Activated CD4-positive, alpha-beta T cell treated with anti-CD3 and anti-CD28 coated beads, Interleukin-2, amount 50 U/mL, for 1 hour (primary cell): Measurements from ENCODE around the gene COL18A1.
"Not testable (repeated sequence)": the region's sequence is repeated elsewhere in the genome, so short reads cannot be mapped to it uniquely, and the experiment has no call there.

Source experiments
- DNase-seq: peaks from one replicate; pipeline ENCODE4 v3.0.0-alpha.2; 2020

The COL18A1 gene

DNA sequence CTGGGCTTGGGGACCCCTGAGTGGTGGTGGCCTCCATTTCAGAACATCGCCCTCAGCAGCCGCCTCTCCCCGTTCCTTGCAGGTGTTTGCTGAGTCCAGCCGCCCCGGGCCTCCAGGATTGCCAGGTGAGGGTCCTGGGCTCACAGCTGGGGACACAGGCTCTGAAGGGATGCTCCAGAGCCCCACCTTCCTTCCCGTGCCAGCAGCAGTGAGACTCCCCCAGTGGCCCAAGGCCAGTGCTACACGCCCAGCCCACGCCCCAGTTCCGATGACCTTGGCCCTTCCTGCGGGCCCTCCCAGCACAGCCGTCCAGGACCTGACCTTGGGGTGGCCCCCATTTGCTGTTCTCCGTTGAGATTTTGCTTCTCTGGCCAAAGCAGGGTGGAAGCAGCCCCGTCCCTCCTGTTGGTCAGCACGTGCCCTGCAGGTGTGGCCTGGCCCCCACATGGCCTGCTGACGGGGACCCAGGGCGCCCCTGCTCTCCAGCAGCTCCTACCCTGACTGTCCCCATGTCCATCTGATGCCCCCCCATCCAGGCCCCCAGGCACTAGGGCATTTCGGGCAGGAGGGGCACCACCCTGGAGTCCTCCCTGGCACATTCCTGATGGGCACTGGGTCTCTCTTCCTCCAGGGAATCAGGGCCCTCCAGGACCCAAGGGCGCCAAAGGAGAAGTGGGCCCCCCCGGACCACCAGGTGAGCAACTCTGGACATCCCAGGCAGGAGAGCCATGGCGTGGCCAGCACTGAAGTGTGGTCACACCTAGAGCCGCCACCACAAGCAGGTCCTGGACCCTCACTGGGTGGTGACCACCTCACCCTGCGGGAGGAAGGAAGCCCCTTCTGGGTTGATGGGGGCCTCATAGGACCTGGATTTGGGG, 92.2 kb downstream of the COL18A1 start:
- DNase-seq, result no peak

GRCh38 chr21:45497846-45498645, 93.1 kb downstream of the COL18A1 start:
- DNase-seq, result no peak

- DNase-seq, result no peak
Measured at GRCh38 chr21:45498646-45499000, 93.7 kb downstream of the COL18A1 start.

DNA sequence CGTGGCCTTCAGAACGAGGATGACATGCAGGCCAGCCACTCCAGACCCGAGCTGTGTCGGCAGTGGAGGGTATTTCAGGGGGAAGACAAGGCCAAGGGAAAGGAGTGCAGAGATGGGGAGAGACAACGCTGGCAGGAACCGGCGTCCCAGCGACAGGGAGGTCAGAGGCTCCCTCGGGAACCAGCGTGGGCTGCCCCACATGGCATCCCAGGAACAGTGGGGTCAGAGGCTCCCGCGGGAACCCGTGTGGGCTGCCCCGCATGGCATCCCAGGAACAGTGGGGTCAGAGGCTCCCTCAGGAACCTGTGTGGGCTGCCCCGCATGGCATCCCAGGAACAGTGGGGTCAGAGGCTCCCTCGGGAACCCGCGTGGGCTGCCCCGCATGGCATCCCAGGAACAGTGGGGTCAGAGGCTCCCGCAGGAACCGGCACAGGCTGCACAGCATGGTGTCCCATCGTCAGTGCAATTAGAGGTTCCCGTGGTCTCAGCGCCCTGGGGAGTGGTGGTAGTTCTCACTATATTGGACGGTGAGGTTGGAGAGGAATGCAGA, 94.3 kb downstream of the COL18A1 start:
- DNase-seq, result no peak

GRCh38 chr21:45499970-45500577, 95.1 kb downstream of the COL18A1 start:
- DNase-seq, result no peak

GRCh38 chr21:45501081-45502005, 96.4 kb downstream of the COL18A1 start:
- not testable (repeated sequence) for DNase-seq

DNA sequence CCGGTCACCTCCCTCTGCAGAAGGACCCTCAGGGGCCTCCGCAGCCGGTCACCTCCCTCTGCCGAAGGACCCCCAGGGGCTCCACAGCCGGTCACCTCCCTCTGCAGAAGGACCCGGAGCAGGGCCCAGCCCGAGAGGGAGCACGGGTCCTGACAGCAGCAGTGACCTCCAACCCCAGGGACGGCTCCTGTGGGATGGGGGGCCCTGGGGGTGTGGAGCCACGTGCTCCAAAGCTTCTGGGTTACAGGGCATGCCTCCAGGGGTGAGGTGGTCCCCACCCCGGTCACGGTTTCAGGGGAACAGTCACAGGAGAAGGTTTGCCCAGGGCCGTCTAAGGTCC, 97.0 kb downstream of the COL18A1 start:
- DNase-seq, result no peak

GRCh38 chr21:45502600-45502999, 97.6 kb downstream of the COL18A1 start:
- DNase-seq, result no peak

DNA sequence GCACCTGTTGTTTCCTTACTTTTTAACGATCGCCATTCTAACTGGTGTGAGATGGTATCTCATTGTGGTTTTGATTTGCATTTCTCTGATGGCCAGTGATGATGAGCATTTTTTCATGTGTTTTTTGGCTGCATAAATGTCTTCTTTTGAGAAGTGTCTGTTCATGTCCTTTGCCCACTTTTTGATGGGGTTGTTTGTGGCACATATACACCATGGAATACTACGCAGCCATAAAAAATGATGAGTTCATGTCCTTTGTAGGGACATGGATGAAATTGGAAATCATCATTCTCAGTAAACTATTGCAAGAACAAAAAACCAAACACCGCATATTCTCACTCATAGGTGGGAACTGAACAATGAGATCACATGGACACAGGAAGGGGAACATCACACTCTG, 98.3 kb downstream of the COL18A1 start:
- DNase-seq, result not testable (repeated sequence)

DNA sequence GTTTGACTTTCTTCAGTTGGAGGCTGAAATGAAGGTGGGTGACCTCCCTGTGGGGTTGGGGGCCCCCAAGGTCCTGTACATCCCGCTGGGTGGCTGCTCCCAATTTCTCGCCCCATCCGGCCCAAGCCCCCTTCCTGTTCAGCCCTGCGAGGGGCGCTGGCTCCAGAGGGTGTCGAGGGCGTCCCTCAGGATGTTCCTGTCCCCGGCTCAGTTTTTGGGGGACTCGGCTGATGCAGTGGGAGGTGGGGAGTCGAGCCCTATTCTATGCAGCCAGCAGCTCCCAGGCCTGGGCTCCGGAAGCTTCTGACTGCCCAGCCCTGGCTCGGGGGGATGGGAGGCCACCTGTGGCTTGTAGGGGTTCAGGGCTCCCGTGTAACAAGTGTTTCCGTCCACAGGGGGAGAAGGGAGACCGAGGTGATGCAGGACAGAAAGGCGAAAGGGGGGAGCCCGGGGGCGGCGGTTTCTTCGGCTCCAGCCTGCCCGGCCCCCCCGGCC, 99.1 kb downstream of the COL18A1 start:
- no peak for DNase-seq

GRCh38 chr21:45504516-45505415, 99.8 kb downstream of the COL18A1 start:
- DNase-seq, result no peak

DNA sequence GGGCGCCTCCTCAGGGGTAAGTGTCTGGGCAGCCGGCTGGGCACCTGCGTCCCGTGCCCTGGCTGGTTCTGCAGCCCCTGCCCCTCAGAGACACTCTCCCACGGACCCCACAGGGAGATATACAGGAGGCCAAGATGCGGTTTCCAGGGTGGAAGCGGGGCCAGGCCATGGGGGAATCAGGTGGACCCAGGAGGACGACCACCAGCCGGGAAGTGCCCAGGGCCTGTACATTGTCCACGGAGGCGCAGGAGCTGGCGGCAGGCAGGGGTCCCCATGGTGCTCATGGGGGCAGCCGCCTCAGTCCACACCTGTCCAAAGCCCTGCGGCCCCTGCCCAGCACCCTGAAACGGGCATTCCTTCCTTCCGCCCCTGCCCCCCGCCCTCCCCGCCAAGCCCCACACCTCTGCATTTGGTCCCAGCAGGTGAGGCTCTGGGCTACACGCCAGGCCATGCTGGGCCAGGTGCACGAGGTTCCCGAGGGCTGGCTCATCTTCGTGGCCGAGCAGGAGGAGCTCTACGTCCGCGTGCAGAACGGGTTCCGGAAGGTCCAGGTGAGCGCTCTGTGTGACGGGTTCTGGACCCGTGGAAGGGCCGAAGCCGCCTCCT, 100.6 kb downstream of the COL18A1 start:
- DNase-seq, result no peak

DNA sequence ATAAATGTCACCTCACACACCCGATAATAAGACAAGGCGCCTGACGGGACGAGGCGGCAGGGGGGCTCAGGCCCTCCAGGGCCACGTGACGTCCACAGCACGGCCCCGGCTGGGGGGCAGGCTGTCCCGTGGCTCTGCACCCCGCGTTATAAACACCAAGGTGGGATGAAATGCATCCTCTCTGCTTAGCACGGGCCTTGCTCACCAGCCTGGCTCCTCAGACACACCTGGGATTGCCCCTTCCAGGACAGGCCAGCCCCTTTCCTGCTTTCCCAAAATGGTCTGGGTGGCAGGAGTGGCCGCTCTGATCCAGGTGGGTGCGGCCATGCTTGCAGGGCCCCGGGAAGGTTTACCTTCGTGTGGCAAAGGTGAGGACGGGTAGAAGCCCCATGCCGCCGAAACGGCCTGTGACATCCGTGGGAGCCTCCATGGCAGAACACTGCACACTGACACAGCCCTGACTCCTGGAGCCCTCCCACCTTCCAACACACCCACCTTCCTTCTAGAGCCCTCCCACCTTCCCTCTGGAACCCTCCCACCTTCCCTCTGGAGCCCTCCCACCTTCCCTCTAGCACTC, 101.4 kb downstream of the COL18A1 start:
- no peak for DNase-seq

DNA sequence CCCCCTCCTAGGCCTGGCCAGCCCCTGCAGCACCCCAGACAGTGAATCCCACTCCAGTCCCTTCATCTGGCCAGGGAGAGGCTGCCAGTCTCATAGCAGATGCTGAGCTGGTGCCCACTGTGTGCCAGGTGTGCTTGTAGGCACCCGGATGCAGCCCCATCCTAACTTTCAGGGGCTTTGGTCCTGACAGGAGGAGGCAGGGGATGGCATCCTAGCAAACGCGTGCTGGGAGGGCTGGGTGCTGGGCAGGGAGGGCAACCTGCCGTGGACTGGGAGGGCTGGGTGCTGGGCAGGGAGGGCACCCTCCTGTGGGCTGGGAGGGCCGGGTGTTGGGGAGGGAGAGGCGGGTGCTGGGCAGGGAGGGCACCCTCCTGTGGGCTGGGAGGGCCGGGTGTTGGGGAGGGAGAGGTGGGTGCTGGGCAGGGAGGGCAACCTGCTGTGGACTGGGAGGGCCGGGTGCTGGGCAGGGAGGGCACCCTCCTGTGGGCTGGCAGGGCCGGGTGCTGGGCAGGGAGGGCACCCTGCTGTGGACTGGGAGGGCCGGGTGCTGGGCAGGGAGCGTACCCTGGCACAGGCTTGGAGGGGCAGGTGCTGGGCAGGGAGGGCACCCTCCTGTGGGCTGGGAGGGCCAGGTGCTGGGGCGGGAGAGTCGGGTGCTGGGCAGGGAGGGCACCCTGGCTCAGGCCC, 102.0 kb downstream of the COL18A1 start:
- no peak for DNase-seq

DNA sequence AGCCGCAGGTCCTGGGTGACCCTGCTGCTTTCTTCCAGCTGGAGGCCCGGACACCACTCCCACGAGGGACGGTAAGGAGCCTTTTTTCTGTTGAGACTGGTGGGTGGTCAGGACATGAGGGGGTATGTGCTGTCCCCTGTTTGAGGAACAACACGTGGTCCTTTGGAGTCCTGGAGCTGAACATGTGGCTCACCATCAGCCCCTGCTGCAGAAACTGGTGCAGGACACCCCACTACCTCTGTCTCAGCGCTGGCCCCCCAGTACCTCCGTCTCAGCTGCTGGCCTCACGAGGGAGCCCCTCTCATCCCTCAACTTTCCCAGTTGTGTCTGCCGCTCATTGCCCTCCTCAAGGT, 102.5 kb downstream of the COL18A1 start:
- DNase-seq, result no peak

DNA sequence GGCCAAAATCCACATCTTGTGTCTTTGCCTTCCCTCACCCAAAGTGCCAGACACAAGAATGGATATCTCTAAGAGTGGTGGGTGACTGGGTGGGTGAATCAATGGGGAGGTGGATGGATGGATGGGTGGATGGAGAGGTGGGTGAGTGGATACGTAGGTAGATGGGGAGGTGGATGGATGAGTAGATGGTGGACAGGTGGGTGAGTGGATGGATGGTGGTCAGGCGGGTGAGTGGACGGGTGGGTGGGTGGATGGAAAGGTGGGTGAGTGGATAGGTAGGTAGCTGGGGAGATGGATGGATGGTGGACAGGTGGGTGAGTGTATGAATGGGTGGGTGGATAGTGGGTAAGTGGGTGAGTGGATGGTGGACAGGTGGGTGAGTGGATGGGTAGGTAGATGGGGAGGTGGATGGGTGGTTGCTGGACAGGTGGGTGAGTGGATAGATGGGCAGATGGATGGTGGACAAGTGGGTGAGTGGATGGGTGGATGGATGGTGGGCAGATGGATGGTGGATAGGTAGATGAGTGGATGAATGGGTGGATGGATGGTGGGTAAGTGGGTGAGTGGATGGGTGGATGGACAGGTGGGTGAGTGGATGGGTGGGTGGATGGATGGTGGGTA, 103.0 kb downstream of the COL18A1 start:
- DNase-seq, result no peak

DNA sequence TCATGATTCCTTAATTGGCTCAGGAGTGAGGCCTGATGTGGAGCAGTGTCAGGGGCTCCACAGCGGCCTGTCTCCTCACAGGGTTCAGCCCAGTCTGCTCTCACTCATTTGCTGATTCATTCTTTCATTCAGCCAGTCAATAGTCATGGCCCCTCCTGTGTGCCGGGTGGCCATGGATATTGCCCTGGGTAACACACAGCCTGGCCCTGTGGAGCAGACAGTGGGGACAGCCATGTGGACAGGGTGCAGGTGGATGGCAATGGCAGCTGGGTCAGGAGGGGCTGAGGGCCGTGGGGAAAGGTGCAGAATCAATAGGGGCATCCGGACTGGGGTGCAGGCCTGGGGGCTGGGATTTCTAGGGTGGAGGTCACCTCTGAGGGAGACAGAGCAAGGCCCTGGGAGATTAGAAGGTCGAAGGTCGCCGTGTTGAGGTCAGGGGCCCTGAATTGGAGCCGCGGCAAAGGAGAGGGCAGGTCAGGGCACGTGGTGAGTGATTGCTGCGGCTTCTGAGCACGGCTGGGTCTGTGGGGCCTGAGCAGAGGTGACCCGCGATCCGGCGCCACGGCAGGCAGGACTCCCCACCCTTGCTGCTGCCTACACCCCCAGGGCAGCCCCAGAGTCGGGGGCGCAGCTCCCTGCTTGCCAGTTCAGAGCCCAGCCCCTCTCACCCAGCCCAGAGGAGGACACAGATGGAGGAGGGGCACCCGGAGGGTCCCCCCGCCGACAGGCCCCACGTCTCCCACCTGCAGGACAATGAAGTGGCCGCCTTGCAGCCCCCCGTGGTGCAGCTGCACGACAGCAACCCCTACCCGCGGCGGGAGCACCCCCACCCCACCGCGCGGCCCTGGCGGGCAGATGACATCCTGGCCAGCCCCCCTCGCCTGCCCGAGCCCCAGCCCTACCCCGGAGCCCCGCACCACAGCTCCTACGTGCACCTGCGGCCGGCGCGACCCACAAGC, 103.9 kb downstream of the COL18A1 start:
- DNase-seq, result no peak
